SK-N-SH treated with all-trans-retinoic acid at 6 μM for 48 hours (cell line): Measurements from ENCODE around the gene DLG2.

ENCODE experiments used
- ARNTL ChIP-seq: fragments of 450-650 bp; formaldehyde crosslinking; IDR thresholded peaks from 2 replicates; pipeline ENCODE4 v1.5.0; 2020; ENCODE audit warnings: low read depth, mild to moderate bottlenecking, moderate library complexity, borderline replicate concordance
- ESRRG ChIP-seq: fragments of 250-450 bp; sonication (Bioruptor Pico); IDR thresholded peaks from 2 replicates; pipeline ENCODE4 v1.6.1; 2021; ENCODE audit warnings: mild to moderate bottlenecking
- SNAI2 ChIP-seq: fragments of 250-450 bp; sonication (Bioruptor Pico); IDR thresholded peaks from 2 replicates; pipeline ENCODE4 v1.5.0; 2020; ENCODE audit warnings: mild to moderate bottlenecking, moderate library complexity
- ZNF565 ChIP-seq: fragments of 450-650 bp; formaldehyde crosslinking; conservative IDR thresholded peaks from 2 replicates; pipeline ENCODE4 v1.5.0; 2020; ENCODE audit warnings: low read depth, mild to moderate bottlenecking, moderate library complexity
- ZNF8 ChIP-seq: fragments of 450-650 bp; formaldehyde crosslinking; IDR thresholded peaks from 2 replicates; pipeline ENCODE4 v1.5.0; 2020; ENCODE audit warnings: mild to moderate bottlenecking, moderate library complexity
- TF ChIP-seq, protein P1 (sequence below): fragments of 250-450 bp; sonication (Bioruptor Pico); IDR thresholded peaks from 2 replicates; pipeline ENCODE4 v1.8.0; 2021; ENCODE audit warnings: low read depth, mild to moderate bottlenecking, moderate library complexity, borderline replicate concordance
- TF ChIP-seq, protein P2 (sequence below): fragments of 250-450 bp; sonication (Bioruptor Pico); IDR thresholded peaks from 2 replicates; pipeline ENCODE4 v1.5.1; 2020; ENCODE audit warnings: low read depth, mild to moderate bottlenecking, moderate library complexity
- TF ChIP-seq, protein P3 (sequence below): fragments of 250-450 bp; sonication (Bioruptor Pico); IDR thresholded peaks from 2 replicates; pipeline ENCODE4 v1.8.0; 2020; ENCODE audit warnings: mild to moderate bottlenecking, moderate library complexity, borderline replicate concordance

DNA sequence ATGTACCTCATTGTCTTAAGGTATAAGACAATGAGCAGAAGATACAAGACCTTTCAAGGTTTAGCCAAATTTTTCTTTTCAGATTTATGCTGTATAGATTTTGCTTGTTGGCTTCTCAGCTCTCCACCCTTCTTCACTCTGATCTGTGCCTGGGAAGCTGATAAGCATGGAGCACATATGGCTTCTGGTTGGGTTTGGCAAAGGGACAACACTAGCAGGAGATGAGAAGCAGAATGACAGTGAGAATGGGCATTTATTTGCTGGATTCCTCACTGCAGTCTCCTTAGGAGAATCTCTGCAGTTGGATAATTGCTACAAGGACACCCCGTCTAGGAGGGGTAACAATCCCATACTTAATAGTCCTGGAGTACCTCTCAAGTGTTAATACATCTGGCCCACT is 1866.2 kb downstream of the DLG2 start:
- TF ChIP-seq, protein P1, sequence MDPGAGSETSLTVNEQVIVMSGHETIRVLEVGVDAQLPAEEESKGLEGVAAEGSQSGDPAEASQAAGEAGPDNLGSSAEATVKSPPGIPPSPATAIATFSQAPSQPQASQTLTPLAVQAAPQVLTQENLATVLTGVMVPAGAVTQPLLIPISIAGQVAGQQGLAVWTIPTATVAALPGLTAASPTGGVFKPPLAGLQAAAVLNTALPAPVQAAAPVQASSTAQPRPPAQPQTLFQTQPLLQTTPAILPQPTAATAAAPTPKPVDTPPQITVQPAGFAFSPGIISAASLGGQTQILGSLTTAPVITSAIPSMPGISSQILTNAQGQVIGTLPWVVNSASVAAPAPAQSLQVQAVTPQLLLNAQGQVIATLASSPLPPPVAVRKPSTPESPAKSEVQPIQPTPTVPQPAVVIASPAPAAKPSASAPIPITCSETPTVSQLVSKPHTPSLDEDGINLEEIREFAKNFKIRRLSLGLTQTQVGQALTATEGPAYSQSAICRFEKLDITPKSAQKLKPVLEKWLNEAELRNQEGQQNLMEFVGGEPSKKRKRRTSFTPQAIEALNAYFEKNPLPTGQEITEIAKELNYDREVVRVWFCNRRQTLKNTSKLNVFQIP, result no peak
- TF ChIP-seq ESRRG (CRISPR knock-in tag) (no peak), ARNTL (no peak), ZNF565 (CRISPR knock-in tag) (no peak), ZNF8 (CRISPR knock-in tag) (no peak), SNAI2 (CRISPR knock-in tag) (no peak)
- TF ChIP-seq, protein P2, sequence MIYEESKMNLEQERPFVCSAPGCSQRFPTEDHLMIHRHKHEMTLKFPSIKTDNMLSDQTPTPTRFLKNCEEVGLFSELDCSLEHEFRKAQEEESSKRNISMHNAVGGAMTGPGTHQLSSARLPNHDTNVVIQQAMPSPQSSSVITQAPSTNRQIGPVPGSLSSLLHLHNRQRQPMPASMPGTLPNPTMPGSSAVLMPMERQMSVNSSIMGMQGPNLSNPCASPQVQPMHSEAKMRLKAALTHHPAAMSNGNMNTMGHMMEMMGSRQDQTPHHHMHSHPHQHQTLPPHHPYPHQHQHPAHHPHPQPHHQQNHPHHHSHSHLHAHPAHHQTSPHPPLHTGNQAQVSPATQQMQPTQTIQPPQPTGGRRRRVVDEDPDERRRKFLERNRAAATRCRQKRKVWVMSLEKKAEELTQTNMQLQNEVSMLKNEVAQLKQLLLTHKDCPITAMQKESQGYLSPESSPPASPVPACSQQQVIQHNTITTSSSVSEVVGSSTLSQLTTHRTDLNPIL, result no peak
- TF ChIP-seq, protein P3, sequence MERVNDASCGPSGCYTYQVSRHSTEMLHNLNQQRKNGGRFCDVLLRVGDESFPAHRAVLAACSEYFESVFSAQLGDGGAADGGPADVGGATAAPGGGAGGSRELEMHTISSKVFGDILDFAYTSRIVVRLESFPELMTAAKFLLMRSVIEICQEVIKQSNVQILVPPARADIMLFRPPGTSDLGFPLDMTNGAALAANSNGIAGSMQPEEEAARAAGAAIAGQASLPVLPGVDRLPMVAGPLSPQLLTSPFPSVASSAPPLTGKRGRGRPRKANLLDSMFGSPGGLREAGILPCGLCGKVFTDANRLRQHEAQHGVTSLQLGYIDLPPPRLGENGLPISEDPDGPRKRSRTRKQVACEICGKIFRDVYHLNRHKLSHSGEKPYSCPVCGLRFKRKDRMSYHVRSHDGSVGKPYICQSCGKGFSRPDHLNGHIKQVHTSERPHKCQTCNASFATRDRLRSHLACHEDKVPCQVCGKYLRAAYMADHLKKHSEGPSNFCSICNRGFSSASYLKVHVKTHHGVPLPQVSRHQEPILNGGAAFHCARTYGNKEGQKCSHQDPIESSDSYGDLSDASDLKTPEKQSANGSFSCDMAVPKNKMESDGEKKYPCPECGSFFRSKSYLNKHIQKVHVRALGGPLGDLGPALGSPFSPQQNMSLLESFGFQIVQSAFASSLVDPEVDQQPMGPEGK (CRISPR knock-in tag), result no peak
